Esophagus squamous epithelium (tissue), 4 donors: Measurements from ENCODE around the gene SH2D6.

Experiments
- CTCF ChIP-seq, 6 experiments: fragments of 450-650 bp in 4 of 6; fragments of 200-600 bp in 2 of 6; sonication (generic) in 2 of 6; IDR thresholded peaks; one replicate each; pipeline ENCODE4 v1.5.1; 2016 to 2019; ENCODE audit warnings: antibody characterized with exemption in 6 of 6, mild to moderate bottlenecking in 4 of 6, moderate library complexity in 4 of 6
- POLR2A ChIP-seq, 4 donors: fragments of 450-650 bp; IDR thresholded peaks; one replicate each; pipeline ENCODE4 v1.6.1; 2017; ENCODE audit warnings: antibody characterized with exemption in 4 of 4, mild to moderate bottlenecking in 4 of 4, moderate library complexity in 3 of 4

- TF ChIP-seq CTCF (IDR thresholded peaks at IDR 0.05) (no peak), POLR2A (IDR thresholded peaks at IDR 0.05) (no peak)
These were observed 5.0 kb downstream of the SH2D6 start for GRCh38 chr2:85423525-85423924.
